Stromal cell of bone marrow (primary cell): Measurements from ENCODE around the gene SLC13A1.
"Not testable (repeated sequence)": the region's sequence is repeated elsewhere in the genome, so short reads cannot be mapped to it uniquely, and the experiment has no call there.

Experiments
- DNase-seq: peaks from one replicate; pipeline ENCODE4 v3.0.0-alpha.2; 2012; ENCODE audit warnings: low read depth

Gene SLC13A1

GRCh38 chr7:123125231-123125630 lies 74.5 kb downstream of the SLC13A1 start:
- DNase-seq: no peak

- DNase-seq: no peak
These were observed 76.9 kb downstream of the SLC13A1 start for GRCh38 chr7:123122916-123123315.

GRCh38 chr7:123120286-123120685 lies 79.5 kb downstream of the SLC13A1 start:
- DNase-seq: no peak

GRCh38 chr7:123115331-123115730 lies 84.4 kb downstream of the SLC13A1 start:
- DNase-seq: no peak

- no peak for DNase-seq
These were observed 85.5 kb downstream of the SLC13A1 start for GRCh38 chr7:123114288-123114687.

- no peak for DNase-seq
These were observed 86.9 kb downstream of the SLC13A1 start for GRCh38 chr7:123112833-123113232.

- DNase-seq: no peak
These were observed 100.1 kb downstream of the SLC13A1 start for GRCh38 chr7:123099712-123100111.

GRCh38 chr7:123096976-123097375 lies 102.8 kb downstream of the SLC13A1 start:
- no peak for DNase-seq

- no peak for DNase-seq
These were observed 103.3 kb downstream of the SLC13A1 start for GRCh38 chr7:123096434-123096833.

- no peak for DNase-seq
These were observed 109.3 kb downstream of the SLC13A1 start for GRCh38 chr7:123090456-123090855.

GRCh38 chr7:123086910-123087309 lies 112.9 kb downstream of the SLC13A1 start:
- not testable (repeated sequence) for DNase-seq

GRCh38 chr7:123084861-123085260 lies 114.9 kb downstream of the SLC13A1 start:
- not testable (repeated sequence) for DNase-seq

GRCh38 chr7:123079021-123079420 lies 120.7 kb downstream of the SLC13A1 start:
- no peak for DNase-seq

GRCh38 chr7:123075838-123076467 lies 123.8 kb downstream of the SLC13A1 start:
- no peak for DNase-seq

GRCh38 chr7:123070702-123071286 lies 129.0 kb downstream of the SLC13A1 start:
- no peak for DNase-seq

GRCh38 chr7:123067814-123068213 lies 132.0 kb downstream of the SLC13A1 start:
- no peak for DNase-seq
